Neural cell (in vitro differentiated cells): ENCODE results near the gene GLS. TPM values are rescaled to one million over a fixed set of nuclear protein-coding genes. Genes with fewer than 3 reads are reported as not detected.

Experiments
- H2AFZ ChIP-seq: fragments of 200-600, 300-800 bp; sonication (generic), shearing (Covaris generic); 2 replicates; pipeline ENCODE4 v1.6.0; 2014; ENCODE audit warnings: low read depth, mild to moderate bottlenecking, antibody characterized with exemption, low read length, moderate library complexity
- H3F3A ChIP-seq: fragments of 200-600 bp; shearing (Covaris generic); 2 replicates; pipeline ENCODE4 v1.6.1; 2016; ENCODE audit warnings: mild to moderate bottlenecking, moderate library complexity, mixed read lengths, antibody characterized with exemption, low read length; ENCODE audit not compliant: insufficient read depth, poor library complexity, severe bottlenecking
- H3K27ac ChIP-seq: fragments of 200-600, 300-800 bp; sonication (generic), shearing (Covaris generic); 2 replicates; pipeline ENCODE4 v1.5.1; 2014; ENCODE audit warnings: mild to moderate bottlenecking, low read length, moderate library complexity
- H3K27me3 ChIP-seq: fragments of 300-800, 200-600 bp; sonication (generic), shearing (Covaris generic); 2 replicates; pipeline ENCODE4 v1.6.0; 2014; ENCODE audit warnings: mild to moderate bottlenecking, low read depth, low read length, moderate library complexity; ENCODE audit not compliant: insufficient read depth
- H3K36me3 ChIP-seq: fragments of 300-800, 200-600 bp; sonication (generic), shearing (Covaris generic); 2 replicates; pipeline ENCODE4 v1.5.1; 2014; ENCODE audit warnings: mild to moderate bottlenecking, antibody characterized with exemption, low read length, moderate library complexity; ENCODE audit not compliant: insufficient read depth
- H3K4me2 ChIP-seq: fragments of 300-800, 200-600 bp; sonication (generic), shearing (Covaris generic); 2 replicates; pipeline ENCODE4 v1.6.0; 2014; ENCODE audit warnings: mild to moderate bottlenecking, low read length
- H3K4me3 ChIP-seq: fragments of 300-800, 200-600 bp; sonication (generic), shearing (Covaris generic); 2 replicates; pipeline ENCODE4 v1.5.1; 2014; ENCODE audit warnings: mild to moderate bottlenecking, low read length, moderate library complexity
- H3K79me2 ChIP-seq: fragments of 200-600 bp; shearing (Covaris generic); replicated peaks from 2 replicates; pipeline ENCODE4 v1.6.0; 2014; ENCODE audit warnings: mild to moderate bottlenecking, low read length, moderate library complexity; ENCODE audit not compliant: insufficient read depth
- H3K9ac ChIP-seq: fragments of 300-800, 200-600 bp; sonication (generic), shearing (Covaris generic); 2 replicates; pipeline ENCODE4 v1.6.1; 2016; ENCODE audit warnings: mild to moderate bottlenecking, low read length, mixed read lengths
- H3K9me2 ChIP-seq: fragments of 200-600 bp; shearing (Covaris generic); 2 replicates; pipeline ENCODE4 v1.6.1; 2016; ENCODE audit warnings: mild to moderate bottlenecking, low read length, mixed read lengths; ENCODE audit not compliant: insufficient read depth
- H3K9me3 ChIP-seq: fragments of 200-600, 300-800 bp; sonication (generic), shearing (Covaris generic); 2 replicates; pipeline ENCODE4 v1.6.1; 2016; ENCODE audit warnings: mild to moderate bottlenecking, mixed run types, low read length, moderate library complexity, mixed read lengths
- H4K20me1 ChIP-seq: fragments of 200-600 bp; shearing (Covaris generic); 2 replicates; pipeline ENCODE4 v1.6.1; 2016; ENCODE audit warnings: mild to moderate bottlenecking, mixed run types; ENCODE audit not compliant: insufficient read depth
- CTCF ChIP-seq: fragments of 450-650 bp; IDR thresholded peaks from 2 replicates; pipeline ENCODE4 v1.5.1; 2014; ENCODE audit warnings: antibody characterized with exemption, mild to moderate bottlenecking, moderate library complexity; ENCODE audit not compliant: poor library complexity, severe bottlenecking
- EP300 ChIP-seq: fragments of 450-650 bp; conservative IDR thresholded peaks from 2 replicates; pipeline ENCODE4 v1.6.1; 2014; ENCODE audit warnings: antibody characterized with exemption, mild to moderate bottlenecking, moderate library complexity; ENCODE audit not compliant: poor library complexity, severe bottlenecking
- EZH2 ChIP-seq: fragments of 200-600, 300-800 bp; shearing (Covaris generic), sonication (generic); IDR thresholded peaks from 2 replicates; pipeline ENCODE4 v1.6.1; 2014; ENCODE audit warnings: antibody characterized with exemption, low read length, borderline replicate concordance, mild to moderate bottlenecking; ENCODE audit not compliant: insufficient read depth, poor library complexity, severe bottlenecking
- MXI1 ChIP-seq: fragments of 450-650 bp; conservative IDR thresholded peaks from 2 replicates; pipeline ENCODE4 v1.6.1; 2014; ENCODE audit warnings: antibody characterized with exemption, mild to moderate bottlenecking; ENCODE audit not compliant: poor library complexity, severe bottlenecking
- POLR2AphosphoS5 ChIP-seq: IDR thresholded peaks from 2 replicates; pipeline ENCODE4 v1.6.1; 2012
- RAD21 ChIP-seq: fragments of 450-650 bp; conservative IDR thresholded peaks from 2 replicates; pipeline ENCODE4 v1.6.1; 2014; ENCODE audit warnings: antibody characterized with exemption, mild to moderate bottlenecking, moderate library complexity
- REST ChIP-seq: IDR thresholded peaks from 2 replicates; pipeline ENCODE4 v1.6.1; 2012; ENCODE audit warnings: borderline replicate concordance
- SMC3 ChIP-seq: fragments of 450-650 bp; conservative IDR thresholded peaks from 2 replicates; pipeline ENCODE4 v1.6.1; 2014; ENCODE audit warnings: antibody characterized with exemption, mild to moderate bottlenecking, moderate library complexity; ENCODE audit not compliant: poor library complexity
- TAF1 ChIP-seq: IDR thresholded peaks from 2 replicates; pipeline ENCODE4 v1.6.1; 2012; ENCODE audit warnings: low read depth
- polyA plus RNA-seq: library from polyadenylated mRNA; depleted of rRNA; stranded (reverse); fragments of >200 nt; gene quantifications from 2 replicates; pipeline ENCODE4 v1.2.3, GENCODE V29; 2014

The GLS gene
- polyA plus RNA-seq, 1 donor from 2014 or later, result 90.2 TPM

- Histone ChIP-seq H3K27me3 (no peaks in the 10 kb centered on the region), H3F3A (no peaks in the 10 kb centered on the region), H3K36me3 (peaks cover 5% of the 10 kb centered on the region), H3K4me2 (no peak overlapping the region), H3K9me2 (no peaks in the 10 kb centered on the region), H3K9me3 (no peaks in the 10 kb centered on the region), H2AFZ (no peak overlapping the region), H3K4me3 (no peak overlapping the region), H3K79me2 (no peaks in the 10 kb centered on the region), H4K20me1 (no peaks in the 10 kb centered on the region), H3K9ac (no peak overlapping the region), H3K27ac (no peak overlapping the region)
- TF ChIP-seq POLR2AphosphoS5 (no peak), CTCF (no peak), EZH2 (no peak), EP300 (no peak), SMC3 (no peak), REST (no peak), RAD21 (no peak), MXI1 (no peak), TAF1 (no peak)
These were observed 116.3 kb downstream of the GLS start for GRCh38 chr2:190996947-190997346.

GRCh38 chr2:190997526-190998113 is 117.0 kb downstream of the GLS start:
- H3K27me3 ChIP-seq, result no peaks in the 10 kb centered on the region
- no peaks in the 10 kb centered on the region for H3K9me3 ChIP-seq
- no peak for TF ChIP-seq MXI1
- no peak for TF ChIP-seq TAF1
- TF ChIP-seq REST, result no peak
- no peak for TF ChIP-seq RAD21
- peaks cover 5% of the 10 kb centered on the region for H3K36me3 ChIP-seq
- no peak overlapping the region for H3K4me3 ChIP-seq
- no peak overlapping the region for H3K27ac ChIP-seq
- no peaks in the 10 kb centered on the region for H3K9me2 ChIP-seq
- H4K20me1 ChIP-seq, result no peaks in the 10 kb centered on the region
- H3K4me2 ChIP-seq, result no peak overlapping the region
- H3F3A ChIP-seq, result no peaks in the 10 kb centered on the region
- no peak overlapping the region for H3K9ac ChIP-seq
- no peaks in the 10 kb centered on the region for H3K79me2 ChIP-seq
- H2AFZ ChIP-seq, result no peak overlapping the region
